Renal cortical epithelial cell (primary cell): ENCODE measurements around the gene LHFPL2. TPM values are rescaled to one million over a fixed set of nuclear protein-coding genes. Genes with fewer than 3 reads are reported as not detected.
"Not testable (repeated sequence)": the region's sequence is repeated elsewhere in the genome, so short reads cannot be mapped to it uniquely, and the experiment has no call there.

ENCODE experiments used
- DNase-seq: peaks from one replicate; pipeline ENCODE4 v3.0.0-alpha.2; 2011; ENCODE audit warnings: low read depth
- total RNA-seq: library from RNA; depleted of rRNA; stranded (reverse); fragments of >200 nt; gene quantifications from 2 replicates; pipeline ENCODE4 v1.2.3, GENCODE V29; 2014

Gene LHFPL2
- 19.2 and 25.7 TPM in 2 replicates for total RNA-seq

GRCh38 chr5:78648359-78649210 is at the start of gene LHFPL2:
TSS of gene LHFPL2 (minus strand) at chr5:78648772. CDS start at chr5:78510213, 138,559 bp downstream.
- no peak for DNase-seq

GRCh38 chr5:78696637-78697036 is 48.1 kb upstream of the LHFPL2 start:
- no peak for DNase-seq

- not testable (repeated sequence) for DNase-seq
Measured at GRCh38 chr5:78696052-78696451, 47.5 kb upstream of the LHFPL2 start.

GRCh38 chr5:78693339-78693738 is 44.8 kb upstream of the LHFPL2 start:
- no peak for DNase-seq

GRCh38 chr5:78691084-78691960 is 42.8 kb upstream of the LHFPL2 start:
- no peak for DNase-seq

- DNase-seq = no peak
Measured at GRCh38 chr5:78690253-78690972, 41.8 kb upstream of the LHFPL2 start.

GRCh38 chr5:78689540-78690252 is 41.1 kb upstream of the LHFPL2 start:
- no peak for DNase-seq

GRCh38 chr5:78687514-78687913 is 38.9 kb upstream of the LHFPL2 start:
- not testable (repeated sequence) for DNase-seq

- DNase-seq = not testable (repeated sequence)
Measured at GRCh38 chr5:78683905-78684304, 35.3 kb upstream of the LHFPL2 start.

GRCh38 chr5:78679905-78680304 is 31.3 kb upstream of the LHFPL2 start:
- no peak for DNase-seq

- DNase-seq = peak; percentile 93
Measured at GRCh38 chr5:78677777-78678668, 29.5 kb upstream of the LHFPL2 start.

GRCh38 chr5:78675956-78676730 is 27.6 kb upstream of the LHFPL2 start:
- no peak for DNase-seq

- not testable (repeated sequence) for DNase-seq
Measured at GRCh38 chr5:78673827-78674226, 25.3 kb upstream of the LHFPL2 start.

GRCh38 chr5:78672154-78672553 is 23.6 kb upstream of the LHFPL2 start:
- DNase-seq = no peak

GRCh38 chr5:78671609-78672008 is 23.0 kb upstream of the LHFPL2 start:
- no peak for DNase-seq

- no peak for DNase-seq
Measured at GRCh38 chr5:78670701-78671269, 22.2 kb upstream of the LHFPL2 start.

GRCh38 chr5:78669331-78669730 is 20.8 kb upstream of the LHFPL2 start:
- DNase-seq = no peak

- DNase-seq = no peak
Measured at GRCh38 chr5:78667461-78668103, 19.0 kb upstream of the LHFPL2 start.

GRCh38 chr5:78666975-78667374 is 18.4 kb upstream of the LHFPL2 start:
- DNase-seq = not testable (repeated sequence)
